ENCODE results near the gene WDPCP. TPM values are rescaled to one million over a fixed set of nuclear protein-coding genes. Genes with fewer than 3 reads are reported as not detected.

Gene WDPCP
- total and polyA plus RNA-seq, 2 experiments from 2014 or later, result 8.8 to 20.4 TPM

Small RNAs within 50 kb of the gene (small RNA-seq; reads per million reads assigned to genes)
- not detected for gene RF00017 (ENCODE audit: low replicate concordance)

Other genes with a start within 250 kb of the WDPCP start
- gene MDH1, start 486 bp upstream of the WDPCP start, total RNA-seq (2014; rRNA removed; shearing (Covaris generic)), result 275 and 294 TPM in 2 replicates
- 503 and 541 TPM in 2 replicates for gene MDH1, start 486 bp upstream of the WDPCP start, polyA plus RNA-seq (2016; fragmentation: Nextera tagmentation; extraction: Ambion mirVana)